GM19452 (cell line): ENCODE results near the gene MAP2K4.
"Not testable (repeated sequence)": the region's sequence is repeated elsewhere in the genome, so short reads cannot be mapped to it uniquely, and the experiment has no call there.

ENCODE experiments used
- ATAC-seq: cut with Tn5 transposase; IDR thresholded peaks from one replicate; pipeline ENCODE4 v1.9.1; 2021; ENCODE audit not compliant: unreplicated experiment

Gene MAP2K4

GRCh38 chr17:12136243-12136642, 115.6 kb downstream of the MAP2K4 start:
- ATAC-seq: no peak

DNA sequence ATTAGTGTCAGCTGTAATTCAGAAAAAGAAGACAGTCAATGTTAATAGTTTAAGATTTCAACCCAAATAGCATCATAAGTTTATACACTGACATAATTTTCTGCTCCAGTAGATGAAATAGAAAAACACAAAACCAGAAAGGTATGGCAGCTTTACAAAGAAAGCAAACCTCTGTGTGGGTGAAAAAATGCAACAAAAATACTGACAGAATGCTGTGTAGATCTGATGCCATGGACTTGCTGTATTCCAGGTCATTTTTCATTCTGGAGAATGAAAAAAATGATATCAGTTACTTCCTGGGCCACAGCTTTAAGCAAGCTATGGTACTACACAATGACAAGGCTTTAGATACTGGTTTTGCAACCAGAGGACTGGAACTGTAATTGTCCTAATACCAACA, 116.0 kb downstream of the MAP2K4 start:
- no peak for ATAC-seq

DNA sequence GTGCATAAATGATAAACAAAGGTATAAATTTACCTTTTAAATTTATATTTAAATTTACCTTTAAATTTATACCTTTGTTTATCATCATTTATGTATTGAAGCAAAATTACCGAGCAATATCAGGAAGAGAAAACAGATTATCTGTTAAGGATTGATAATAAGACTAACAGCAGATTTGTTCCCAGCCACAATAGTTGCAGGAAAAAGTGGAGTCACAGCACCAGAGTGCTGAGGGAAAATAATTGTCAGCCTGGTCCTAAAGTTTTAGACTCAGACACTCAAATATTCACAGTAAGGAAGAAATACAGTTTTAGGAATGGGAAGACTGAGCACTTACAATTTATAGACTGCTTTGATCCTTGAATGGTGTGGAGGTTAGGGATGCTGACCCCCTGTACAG, 117.2 kb downstream of the MAP2K4 start:
- no peak for ATAC-seq

DNA sequence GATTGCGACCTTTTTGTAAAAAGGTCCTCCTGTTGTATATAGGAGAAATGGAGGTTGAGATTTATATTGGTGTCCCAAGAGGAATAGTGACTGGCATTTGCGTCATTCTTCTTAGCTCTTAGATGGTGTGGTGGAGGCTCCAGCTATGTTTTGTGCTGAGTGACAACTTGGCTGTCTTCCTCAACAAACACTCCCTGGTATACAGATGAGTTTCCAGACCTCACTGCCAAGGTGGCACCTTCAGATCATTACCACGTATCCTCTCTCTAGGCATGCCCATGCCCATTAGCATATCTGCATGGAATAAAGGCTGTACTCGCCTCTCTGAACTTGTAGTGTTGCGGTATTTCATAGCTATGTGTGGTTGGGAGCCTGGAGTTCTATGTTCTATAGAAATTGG, 120.0 kb downstream of the MAP2K4 start:
- no peak for ATAC-seq

GRCh38 chr17:12162187-12162586, 141.5 kb downstream of the MAP2K4 start:
- not testable (repeated sequence) for ATAC-seq

DNA sequence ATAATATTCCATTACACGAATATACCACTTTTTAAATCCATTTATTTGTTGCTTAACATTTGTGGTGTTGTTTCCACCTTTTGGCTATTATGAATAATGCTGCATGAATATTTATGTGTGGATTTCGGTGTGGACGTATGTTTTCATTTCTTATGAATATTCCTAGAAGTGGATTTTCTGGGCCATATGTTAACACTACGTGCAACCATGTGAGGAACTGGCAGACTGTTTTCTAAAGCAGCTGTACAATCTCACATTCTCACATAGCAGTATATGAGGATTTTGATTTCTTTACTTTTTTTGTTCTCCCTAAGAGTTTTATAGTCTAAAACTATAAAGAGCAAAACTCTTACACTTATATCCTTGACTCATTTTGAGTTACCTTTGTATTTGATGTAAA, 143.4 kb downstream of the MAP2K4 start:
- ATAC-seq: no peak

DNA sequence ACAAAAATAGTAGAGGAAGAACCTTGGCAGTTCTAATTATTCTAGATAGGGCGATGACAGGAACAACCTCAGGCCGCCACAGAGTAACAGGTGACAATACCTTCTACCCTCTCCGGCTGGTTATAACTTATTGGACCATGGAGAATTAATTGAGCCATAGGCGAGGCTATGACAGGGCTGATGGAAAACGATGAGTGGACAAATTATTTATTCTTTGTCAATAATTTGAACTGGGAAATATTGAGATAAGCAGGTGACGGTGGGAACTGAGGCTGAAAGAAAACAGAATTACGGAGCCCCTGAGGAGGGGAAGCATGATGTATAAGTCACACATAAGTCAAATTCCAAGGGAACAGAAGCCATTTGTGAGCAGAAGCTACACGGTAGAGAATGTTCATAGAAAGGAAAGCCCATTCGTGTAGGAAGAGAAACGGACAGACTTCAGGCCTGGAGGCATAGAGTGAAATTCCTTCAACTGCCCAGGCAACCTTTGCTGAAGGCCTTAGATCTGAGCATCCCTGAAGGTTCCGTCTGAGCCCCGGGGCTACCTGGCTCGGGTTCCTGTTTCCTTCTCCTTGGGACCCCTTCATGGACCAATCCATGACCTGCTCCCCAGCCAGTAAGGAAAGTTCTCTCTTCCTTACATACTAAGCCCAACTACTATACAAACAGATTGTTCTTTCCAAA, 158.1 kb downstream of the MAP2K4 start:
- ATAC-seq: no peak

GRCh38 chr17:12180644-12181261, 160.1 kb downstream of the MAP2K4 start:
- no peak for ATAC-seq

GRCh38 chr17:12187658-12188057, 167.0 kb downstream of the MAP2K4 start:
- no peak for ATAC-seq

GRCh38 chr17:12193144-12193735, 172.6 kb downstream of the MAP2K4 start:
- no peak for ATAC-seq
